IMR-90 (cell line): ENCODE measurements around the gene RIMS4. TPM values are rescaled to one million over a fixed set of nuclear protein-coding genes. Genes with fewer than 3 reads are reported as not detected.

ENCODE experiments used
- ATAC-seq: fragments of 200-7000 bp; cut with Tn5 transposase; 2 replicates; pipeline ENCODE4 v1.9.1; 2020; ENCODE audit warnings: low read depth, mild to moderate bottlenecking, moderate library complexity
- BruUV-seq: library from RNA; stranded (reverse); fragments of 400-500 nt; replicated peaks from 2 replicates; lab custom pipeline; 2021; lab: Mats Ljungman, UMichigan
- CTCF ChIA-PET: fragments of 300-600 bp; formaldehyde crosslinking; extraction: SDS; loops from one replicate; lab custom pipeline; 2021; ENCODE audit warnings: antibody characterized with exemption; lab: Yijun Ruan, JAX
- POLR2A ChIA-PET: fragments of 300-600 bp; sonication (Branson Sonifier 250); formaldehyde crosslinking; loops from one replicate; lab custom pipeline; 2022; ENCODE audit warnings: antibody characterized with exemption; ENCODE audit not compliant: unreplicated experiment; lab: Charles Lee
- DNase-seq: peaks from one replicate; pipeline ENCODE4 v3.0.0; 2013
- H2AFZ ChIP-seq: replicated peaks from 2 replicates; pipeline ENCODE3; 2013; ENCODE audit warnings: low read length, mild to moderate bottlenecking; ENCODE audit not compliant: poor library complexity
- H2AK5ac ChIP-seq: 2 replicates; pipeline ENCODE4 v1.6.1; 2013; ENCODE audit warnings: low read depth, low read length, inconsistent platforms
- H2AK9ac ChIP-seq: replicated peaks from 2 replicates; pipeline ENCODE3; 2013; ENCODE audit warnings: mild to moderate bottlenecking, low read depth, low read length, moderate library complexity; ENCODE audit not compliant: poor library complexity
- H2BK120ac ChIP-seq: 2 replicates; pipeline ENCODE4 v1.6.1; 2013; ENCODE audit warnings: low read depth, low read length, inconsistent platforms
- H2BK15ac ChIP-seq: 3 replicates; pipeline ENCODE4 v1.6.1; 2013; ENCODE audit warnings: low read depth, low read length, inconsistent platforms
- H2BK20ac ChIP-seq: 2 replicates; pipeline ENCODE4 v1.6.1; 2013; ENCODE audit warnings: low read depth, mild to moderate bottlenecking, inconsistent platforms, low read length, moderate library complexity
- H2BK5ac ChIP-seq: 2 replicates; pipeline ENCODE4 v1.6.1; 2013; ENCODE audit warnings: mild to moderate bottlenecking, low read depth, low read length, inconsistent platforms; ENCODE audit not compliant: poor library complexity, severe bottlenecking
- H3K14ac ChIP-seq: replicated peaks from 2 replicates; pipeline ENCODE4 v1.6.1; 2013; ENCODE audit warnings: low read depth, low read length, inconsistent platforms
- H3K18ac ChIP-seq: 2 replicates; pipeline ENCODE4 v1.6.1; 2013; ENCODE audit warnings: low read depth, low read length, control low read depth
- H3K23ac ChIP-seq: 2 replicates; pipeline ENCODE4 v1.6.1; 2013; ENCODE audit warnings: low read depth, low read length, inconsistent platforms
- H3K27ac ChIP-seq: 2 replicates; pipeline ENCODE4 v1.5.1; 2013; ENCODE audit warnings: mild to moderate bottlenecking, control low read depth, low read length; ENCODE audit not compliant: insufficient read depth
- H3K27me3 ChIP-seq: 2 replicates; pipeline ENCODE4 v1.6.1; 2013; ENCODE audit warnings: low read length; ENCODE audit not compliant: control insufficient read depth, insufficient read depth
- H3K36me3 ChIP-seq: 2 replicates; pipeline ENCODE4 v1.6.1; 2013; ENCODE audit warnings: low read length, mixed read lengths; ENCODE audit not compliant: control insufficient read depth, insufficient read depth
- H3K4ac ChIP-seq: 2 replicates; pipeline ENCODE4 v1.6.1; 2013; ENCODE audit warnings: low read depth, low read length, inconsistent platforms
- H3K4me1 ChIP-seq: 2 replicates; pipeline ENCODE4 v1.6.1; 2013; ENCODE audit warnings: low read length, mixed read lengths; ENCODE audit not compliant: control insufficient read depth, insufficient read depth
- H3K4me2 ChIP-seq: 2 replicates; pipeline ENCODE4 v1.6.1; 2013; ENCODE audit warnings: low read depth, mild to moderate bottlenecking, control low read depth, low read length, moderate library complexity
- H3K4me3 ChIP-seq: 2 replicates; pipeline ENCODE4 v1.5.1; 2013; ENCODE audit warnings: low read depth, mild to moderate bottlenecking, control low read depth, low read length, moderate library complexity; ENCODE audit not compliant: insufficient read depth
- H3K56ac ChIP-seq: 2 replicates; pipeline ENCODE4 v1.6.1; 2013; ENCODE audit warnings: low read length, inconsistent platforms; ENCODE audit not compliant: insufficient read depth; ENCODE audit errors: extremely low read depth
- H3K79me1 ChIP-seq, 2 experiments: 2 replicates each; pipeline ENCODE4 v1.6.1; 2013; ENCODE audit warnings: low read length in 2 of 2, inconsistent platforms in 1 of 2, low read depth in 1 of 2
- H3K9ac ChIP-seq: 2 replicates; pipeline ENCODE4 v1.6.1; 2013; ENCODE audit warnings: low read depth, low read length, control low read depth
- H3K9me1 ChIP-seq: 2 replicates; pipeline ENCODE4 v1.6.1; 2013; ENCODE audit warnings: low read length, inconsistent platforms; ENCODE audit not compliant: insufficient read depth
- H3K9me3 ChIP-seq: 2 replicates; pipeline ENCODE4 v1.6.1; 2013; ENCODE audit warnings: low read length; ENCODE audit not compliant: control insufficient read depth, insufficient read depth
- H4K20me1 ChIP-seq: 2 replicates; pipeline ENCODE4 v1.6.1; 2013; ENCODE audit warnings: low read length, inconsistent platforms; ENCODE audit not compliant: insufficient read depth
- H4K5ac ChIP-seq: 2 replicates; pipeline ENCODE4 v1.6.1; 2013; ENCODE audit warnings: mild to moderate bottlenecking, low read depth, low read length, control low read depth
- H4K8ac ChIP-seq, 2 experiments: 2 replicates each; pipeline ENCODE4 v1.6.1; 2013; ENCODE audit warnings: low read depth in 2 of 2, low read length in 2 of 2, control low read depth in 1 of 2, inconsistent platforms in 1 of 2
- H4K91ac ChIP-seq: 2 replicates; pipeline ENCODE4 v1.6.1; 2013; ENCODE audit warnings: low read depth, low read length, inconsistent platforms; ENCODE audit not compliant: insufficient read depth
- CHD1 ChIP-seq: IDR thresholded peaks from 2 replicates; pipeline ENCODE4 v1.6.1; 2012; ENCODE audit warnings: low read depth, low read length, improper control_type of control experiment
- MAFK ChIP-seq: IDR thresholded peaks from 2 replicates; pipeline ENCODE4 v1.6.1; 2012; ENCODE audit warnings: low read depth, low read length, improper control_type of control experiment
- RAD21 ChIP-seq: IDR thresholded peaks from 2 replicates; pipeline ENCODE4 v1.6.1; 2012; ENCODE audit warnings: low read length, improper control_type of control experiment
- SMC3 ChIP-seq: fragments of 150-350 bp; IDR thresholded peaks from 2 replicates; pipeline ENCODE4 v1.6.1; 2016; ENCODE audit warnings: low read depth, mild to moderate bottlenecking, antibody characterized with exemption, low read length, moderate library complexity
- WGBS, 2 experiments: methylation state at CpG; one replicate each; pipeline versions ENCODE4 v1.1.5 to v1.1.7; 2013; ENCODE audit warnings: missing lambda C conversion rate in 2 of 2; ENCODE audit not compliant: insufficient read length in 1 of 2; ENCODE audit errors: extremely low coverage in 2 of 2; 5-methylcytosine and 5-hydroxymethylcytosine counted together
- dilution Hi-C: fragments of 300-500 bp; cut with HindIII; formaldehyde crosslinking; loops from one replicate; pipeline ENCODE4 v1.14.3; 2018; ENCODE audit warnings: low sequenced_read_pairs; ENCODE audit not compliant: unreplicated experiment
- in situ Hi-C: fragments of 300-500 bp; cut with MboI; formaldehyde crosslinking; loops from 3 replicates; pipeline ENCODE4 v1.14.3; 2019; ENCODE audit warnings: low sequenced_read_pairs, inconsistent platforms, mixed read lengths
- intact Hi-C: fragments of 100-400 bp; cut with micrococcal nuclease; formaldehyde crosslinking; loops from 2 replicates; pipeline ENCODE4 v1.10.0; 2022
- polyA plus RNA-seq, 3 experiments: library from polyadenylated mRNA; depleted of rRNA; stranded (reverse); fragments of >200 nt; gene quantifications; 2 replicates each; pipeline ENCODE4 v1.2.3, GENCODE V29; 2012; ENCODE audit warnings: low replicate concordance in 1 of 3
- total RNA-seq: library from RNA; depleted of rRNA; stranded (reverse); fragments of >200 nt; gene quantifications from 2 replicates; pipeline ENCODE4 v1.2.3, GENCODE V29; 2012
- TF ChIP-seq, protein P1 (sequence below): fragments of 150-350 bp; IDR thresholded peaks from 2 replicates; pipeline ENCODE4 v1.6.1; 2017; ENCODE audit warnings: mild to moderate bottlenecking, antibody characterized with exemption, low read length, low read depth

The RIMS4 gene
- total and polyA plus RNA-seq, 2 of the 4 experiments (the other 2 are of a cell fraction) = not detected

DNA sequence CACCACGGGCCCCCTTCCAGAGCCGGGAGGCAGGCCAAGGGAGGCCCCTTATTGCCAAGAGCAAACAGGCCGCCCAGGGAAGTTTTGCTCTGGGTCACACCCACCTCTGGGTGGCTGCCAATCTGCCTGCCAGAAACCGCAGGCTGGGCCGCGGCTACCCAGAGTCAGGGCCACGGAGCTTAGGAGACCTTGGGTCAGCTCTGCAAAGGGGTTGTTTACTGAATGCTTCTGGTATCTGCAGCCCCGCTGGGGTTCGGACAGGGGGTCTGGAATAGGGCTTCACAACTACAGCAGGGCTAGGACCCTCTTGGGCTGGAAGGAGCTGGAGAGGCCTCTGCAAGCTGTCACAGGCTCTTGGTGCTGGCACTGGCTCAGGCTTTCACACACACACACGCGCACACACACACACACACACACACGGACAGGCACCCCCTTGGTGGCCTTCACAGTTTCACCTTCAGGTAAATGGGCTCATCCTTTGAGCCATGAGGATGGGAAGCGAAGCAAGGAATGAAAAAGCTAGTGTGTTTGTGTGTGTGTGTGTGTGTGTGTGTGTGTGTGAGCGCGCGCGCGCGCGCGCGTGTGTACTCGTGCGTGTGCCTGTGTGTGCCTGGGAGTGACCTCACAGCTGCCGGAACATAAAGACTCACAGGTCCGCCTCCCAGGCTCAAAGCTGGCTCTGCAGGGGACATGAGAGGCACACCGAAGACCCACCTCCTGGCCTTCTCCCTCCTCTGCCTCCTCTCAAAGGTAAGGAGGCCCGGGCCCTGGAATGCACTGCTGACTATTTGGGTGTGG, 95.4 kb downstream of the RIMS4 start, which contains the start of gene CCN5:
Gene CCN5, plus strand, starts transcription at position 669 of the 798 bp plus-strand sequence. Its CDS starts 22 bp downstream, at position 691.
- no peaks in the 10 kb centered on the region; the same call in 1 of the 2 replicates for H4K20me1 ChIP-seq
- H3K4me1 ChIP-seq = peaks cover 19% of the 10 kb centered on the region
- peak within 1 kb of the TSS; percentile 64; the same call in 1 of the 2 replicates for H2BK20ac ChIP-seq
- H3K18ac ChIP-seq = peak within 1 kb of the TSS; percentile 22; the same call in 1 of the 2 replicates
- H3K14ac ChIP-seq = 0 out of 2 replicates have a peak within 1 kb of the TSS, but pooled peaks have one; percentile 59
- H2AK9ac ChIP-seq = no peak within 1 kb of the TSS
- H2AK5ac ChIP-seq = peak within 1 kb of the TSS; percentile 74
- BruUV-seq = no TSS peak
- ChIA-PET POLR2A (no interaction called here), CTCF (no interaction called here)
- peak within 1 kb of the TSS; percentile 2; the same call in 1 of the 2 replicates for H4K5ac ChIP-seq
- H3K79me1 ChIP-seq = no peaks in the 10 kb centered on the region
- 30% methylated on average over 8 of the region's 28 CpGs; no CpG with 5 or more reads in 1 of the 2 experiments for WGBS, 2 experiments
- H3K9me3 ChIP-seq = no peaks in the 10 kb centered on the region
- no peak within 1 kb of the TSS for H2BK5ac ChIP-seq
- H3K4me3 ChIP-seq = no peak within 1 kb of the TSS
- H3K56ac ChIP-seq = no peak within 1 kb of the TSS
- peak within 1 kb of the TSS; percentile 30; the same call in 1 of the 2 replicates for H2BK120ac ChIP-seq
- peaks cover 17% of the 10 kb centered on the region for H3K27me3 ChIP-seq
- in situ Hi-C loops (no loop called here), dilution Hi-C loops (no loop called here), intact Hi-C loops (no loop called here)
- H3K4me2 ChIP-seq = peak within 1 kb of the TSS; percentile 65
- H3K36me3 ChIP-seq = no peaks in the 10 kb centered on the region
- TF ChIP-seq MAFK (no peak), SMC3 (no peak), CHD1 (no peak), RAD21 (no peak)
- TF ChIP-seq, protein P1, sequence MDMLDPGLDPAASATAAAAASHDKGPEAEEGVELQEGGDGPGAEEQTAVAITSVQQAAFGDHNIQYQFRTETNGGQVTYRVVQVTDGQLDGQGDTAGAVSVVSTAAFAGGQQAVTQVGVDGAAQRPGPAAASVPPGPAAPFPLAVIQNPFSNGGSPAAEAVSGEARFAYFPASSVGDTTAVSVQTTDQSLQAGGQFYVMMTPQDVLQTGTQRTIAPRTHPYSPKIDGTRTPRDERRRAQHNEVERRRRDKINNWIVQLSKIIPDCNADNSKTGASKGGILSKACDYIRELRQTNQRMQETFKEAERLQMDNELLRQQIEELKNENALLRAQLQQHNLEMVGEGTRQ = no peak
- peak within 1 kb of the TSS; percentile 2; the same call in 1 of the 2 replicates for H3K9ac ChIP-seq
- H3K23ac ChIP-seq = no peak within 1 kb of the TSS; the same call in 1 of the 2 replicates
- H3K9me1 ChIP-seq = peaks cover 5% of the 10 kb centered on the region; the same call in 1 of the 2 replicates
- peak within 1 kb of the TSS; percentile 39 for H3K4ac ChIP-seq
- peak within 1 kb of the TSS; percentile 6; the same call in 1 of the 2 replicates for H3K27ac ChIP-seq
- peak; percentile 87 for ATAC-seq
- H4K8ac ChIP-seq = no peak within 1 kb of the TSS
- H4K91ac ChIP-seq = peak within 1 kb of the TSS; percentile 33; the same call in 1 of the 2 replicates
- peak within 1 kb of the TSS; percentile 67 for H2AFZ ChIP-seq
- peak; percentile 64 for DNase-seq
- peak within 1 kb of the TSS; percentile 62; the same call in 2 of the 3 replicates for H2BK15ac ChIP-seq
